ENCODE results near the gene CD1B. TPM values are rescaled to one million over a fixed set of nuclear protein-coding genes. Genes with fewer than 3 reads are reported as not detected.
"Not testable (repeated sequence)": the region's sequence is repeated elsewhere in the genome, so short reads cannot be mapped to it uniquely, and the experiment has no call there.

The CD1B gene
- total RNA-seq, 1 donor from 2014 or later: not detected

GRCh38 chr1:158328426-158328825 lies 2.9 kb downstream of the CD1B start:
- no peak for DNase-seq

DNA sequence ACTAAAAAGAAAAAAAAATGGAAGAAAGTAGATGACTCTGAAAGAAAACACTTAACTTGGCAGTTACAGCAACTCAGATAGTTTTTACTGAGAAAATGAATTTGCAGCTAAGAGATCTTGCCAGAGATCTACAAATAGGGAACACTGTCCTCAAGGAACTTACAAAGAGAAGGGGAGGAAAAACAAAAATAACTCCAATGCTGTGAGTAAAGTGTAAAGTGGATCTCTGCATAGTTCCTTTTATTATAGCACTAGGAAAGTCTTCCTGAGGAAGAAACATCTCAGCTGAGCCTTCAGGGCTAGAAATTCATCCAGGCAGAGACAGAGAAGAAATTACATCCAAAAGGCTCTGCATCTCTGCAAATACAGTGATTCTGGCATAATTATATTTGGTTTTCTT lies 3.9 kb downstream of the CD1B start:
- DNase-seq: no peak

DNA sequence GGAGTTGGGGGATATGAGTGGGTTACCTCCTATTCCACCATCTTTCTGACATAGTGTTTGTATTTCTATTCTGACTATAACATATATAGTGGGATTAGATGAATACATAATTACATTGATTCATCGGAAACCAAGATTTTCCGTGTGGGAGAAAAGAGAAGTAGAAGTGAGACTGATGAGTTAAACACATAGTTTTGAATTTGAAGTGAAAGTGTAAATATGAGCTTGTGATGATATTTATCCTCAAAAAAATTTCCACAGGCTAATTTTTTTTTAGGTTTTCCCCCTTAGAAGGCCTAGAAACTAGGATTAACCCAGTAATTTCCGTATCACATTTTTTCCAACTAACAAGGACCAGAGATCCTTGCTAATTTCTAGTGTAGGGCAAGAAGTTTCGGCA lies 6.9 kb downstream of the CD1B start:
- DNase-seq: no peak

GRCh38 chr1:158323866-158324265 lies 7.5 kb downstream of the CD1B start:
- no peak for DNase-seq

GRCh38 chr1:158311066-158311465 lies 20.3 kb downstream of the CD1B start:
- no peak for DNase-seq

DNA sequence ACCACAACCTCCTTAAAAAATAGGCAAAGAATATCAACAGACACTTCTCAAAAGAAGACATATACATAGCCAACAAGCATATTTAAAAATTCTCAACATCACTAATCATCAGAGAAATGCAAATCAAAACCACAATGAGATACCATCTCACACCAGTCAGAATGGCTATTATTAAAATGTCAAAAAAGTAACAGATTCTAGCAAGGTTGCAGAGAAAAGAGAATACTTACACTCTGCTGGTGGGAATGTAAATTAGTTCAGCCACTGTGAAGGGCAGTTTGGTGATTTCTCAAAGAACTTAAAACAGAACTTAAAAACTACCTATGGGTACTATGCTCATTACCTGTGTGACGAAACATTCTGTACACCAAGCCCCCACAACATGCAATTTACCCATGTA lies 20.7 kb downstream of the CD1B start:
- DNase-seq: no peak

DNA sequence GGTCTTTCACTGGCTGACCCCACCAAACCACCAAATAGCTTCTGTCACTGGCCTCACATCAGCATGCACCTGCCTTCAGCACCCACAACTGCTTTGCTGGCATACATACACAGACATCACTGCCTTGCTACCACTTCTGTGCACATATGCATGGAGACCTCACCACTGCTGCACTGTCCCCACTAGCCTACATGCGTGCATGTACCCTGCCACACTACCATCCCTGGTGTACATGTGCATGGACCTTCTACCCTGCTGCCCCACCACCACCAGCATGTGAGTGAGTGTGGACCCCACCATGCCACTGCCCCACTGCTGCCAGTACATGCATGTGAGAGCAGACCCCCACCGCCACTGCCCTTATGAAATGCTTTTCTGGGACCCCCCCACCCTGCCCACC lies 35.5 kb downstream of the CD1B start:
- no peak for DNase-seq

DNA sequence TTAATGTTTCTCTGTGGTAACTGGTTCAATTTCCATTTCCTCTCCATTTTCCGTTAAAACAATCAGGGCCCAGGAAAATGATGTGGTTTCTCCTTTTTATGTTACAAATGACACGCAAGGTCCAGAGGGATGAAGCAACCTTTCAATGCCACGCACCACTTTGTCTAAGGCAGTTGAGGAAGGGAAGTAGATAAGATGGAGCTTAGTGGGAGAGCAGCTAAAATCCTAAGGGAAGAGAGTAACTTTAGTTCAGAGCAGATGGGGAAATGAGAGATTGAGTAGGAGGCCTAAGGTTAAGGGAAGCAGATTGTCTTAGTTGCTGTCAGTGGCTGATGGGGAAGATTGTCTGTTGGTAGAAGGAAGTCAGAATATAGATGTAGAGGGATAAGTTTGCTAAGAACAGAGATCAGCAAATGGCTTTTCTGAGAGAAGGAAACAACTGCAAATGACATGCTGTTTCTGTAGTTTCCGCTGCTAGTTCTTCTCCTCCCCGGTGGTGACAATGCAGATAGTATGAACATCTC lies 40.9 kb downstream of the CD1B start:
- no peak for DNase-seq

- DNase-seq: no peak
These were observed 41.5 kb downstream of the CD1B start, which contains the start of gene CD1C for GRCh38 chr1:158289811-158290210. Gene CD1C (plus strand): TSS chr1:158289923. CDS start chr1:158290065, 142 bp downstream.

GRCh38 chr1:158286941-158287346 lies 44.4 kb downstream of the CD1B start:
- DNase-seq: no peak

DNA sequence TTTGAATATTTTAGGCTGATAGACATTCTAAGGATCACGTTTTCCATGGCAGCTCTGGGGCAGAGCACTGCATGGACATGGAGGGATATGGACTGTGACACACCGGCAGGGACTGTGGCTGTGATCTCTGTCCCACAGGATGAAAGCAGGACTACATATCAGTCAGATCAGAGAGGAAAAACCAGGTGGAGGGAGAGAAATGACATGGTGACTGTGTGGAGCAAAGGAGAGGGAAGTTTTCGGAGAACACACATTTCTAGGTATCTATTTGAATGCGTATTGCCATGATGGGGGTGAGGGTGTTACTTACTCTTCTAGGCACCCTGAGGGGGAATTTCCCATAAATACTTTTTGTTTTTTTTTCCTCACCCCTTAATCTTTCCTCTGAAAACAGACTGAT lies 44.8 kb downstream of the CD1B start:
- no peak for DNase-seq

DNA sequence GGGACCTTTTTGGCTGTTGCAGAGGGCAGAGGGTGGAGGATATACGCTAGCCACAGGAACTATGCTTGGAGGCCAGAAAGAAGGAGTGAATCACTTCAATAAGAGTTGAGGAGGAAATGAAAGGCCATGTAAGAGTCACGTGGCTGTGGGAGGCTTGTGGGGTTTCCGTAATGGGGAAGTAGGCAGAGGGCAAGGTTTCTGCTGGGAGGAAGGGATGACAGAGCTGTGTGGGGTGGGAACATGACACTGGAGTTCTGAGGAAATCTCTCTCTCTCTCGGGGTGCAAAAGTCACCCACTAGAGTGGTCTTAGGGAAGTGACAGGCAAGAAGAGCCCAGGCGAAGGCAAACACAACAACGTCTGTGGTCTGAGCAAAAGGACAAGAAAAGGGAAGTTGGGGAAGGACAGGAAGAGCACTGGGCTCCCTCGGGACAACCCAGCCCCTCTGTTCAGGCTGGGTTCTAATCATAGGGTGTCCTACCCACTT lies 45.5 kb downstream of the CD1B start:
- peak; percentile 3 for DNase-seq

GRCh38 chr1:158283965-158284364 lies 47.4 kb downstream of the CD1B start:
- no peak for DNase-seq

DNA sequence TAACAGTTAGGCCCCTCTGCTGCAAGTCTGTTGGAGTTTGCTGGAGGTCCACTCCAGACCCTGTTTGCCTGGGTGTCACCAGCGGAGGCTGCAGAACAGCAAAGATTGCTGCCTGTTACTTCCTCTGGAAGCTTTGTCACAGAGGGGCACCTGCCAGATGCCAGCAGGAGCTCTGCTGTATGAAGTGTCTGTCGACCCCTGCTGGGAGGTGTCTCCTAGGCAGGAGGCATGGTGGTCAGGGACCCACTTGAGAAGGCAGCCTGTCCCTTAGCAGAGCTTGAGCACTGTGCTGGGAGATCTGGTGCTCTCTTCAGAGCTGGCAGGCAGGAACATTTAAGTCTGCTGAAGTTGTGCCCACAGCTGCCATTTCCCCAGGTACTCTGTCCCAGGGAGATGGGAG lies 48.9 kb downstream of the CD1B start:
- not testable (repeated sequence) for DNase-seq

Other genes with a start within 250 kb of the CD1B start
- gene CD1D, start 150.6 kb downstream of the CD1B start, total RNA-seq: 1.8 TPM
- not detected for gene CD1A, start 77.1 kb downstream of the CD1B start, total RNA-seq
- gene CD1C, start 41.6 kb downstream of the CD1B start, total RNA-seq: 1.9 TPM
- not detected for gene CD1E, start 22.4 kb upstream of the CD1B start, total RNA-seq
- gene OR10T2, start 67.9 kb upstream of the CD1B start, total RNA-seq: not detected
- gene OR10K2, start 94.7 kb upstream of the CD1B start, total RNA-seq: not detected
- gene OR10K1, start 130.3 kb upstream of the CD1B start, total RNA-seq: not detected
- not detected for gene OR10R2, start 140.7 kb upstream of the CD1B start, total RNA-seq
- gene OR6Y1, start 222.9 kb upstream of the CD1B start, total RNA-seq: not detected
- gene OR6P1, start 239.0 kb upstream of the CD1B start, total RNA-seq: not detected
- gene OR10X1, start 248.4 kb upstream of the CD1B start, total RNA-seq: not detected